Measurements from ENCODE around the gene OGFOD1. TPM values are rescaled to one million over a fixed set of nuclear protein-coding genes. Genes with fewer than 3 reads are reported as not detected.

Gene OGFOD1
- total RNA-seq, 1 experiment from 2014 or later: 55.5 TPM

GRCh38 chr16:56408379-56409098 lies 42.8 kb upstream of the OGFOD1 start:
- POLR2A ChIA-PET (ENCODE audit: unreplicated experiment): no interaction called here

GRCh38 chr16:56409195-56409594 lies 42.2 kb upstream of the OGFOD1 start:
- Histone ChIP-seq H2AFZ (ENCODE audit: low read length) (no peak overlapping the region), H3K4me3 (ENCODE audit: low read length) (peak overlapping the region; percentile 58), H3K36me3 (ENCODE audit: low read depth, low read length) (peaks cover 24% of the 10 kb centered on the region), H3K4me2 (ENCODE audit: low read length) (peak overlapping the region; percentile 83), H3K9ac (ENCODE audit: low read length) (peak overlapping the region; percentile 70), H3K27me3 (ENCODE audit: low read length) (no peaks in the 10 kb centered on the region), H3K9me2 (replicated peaks; ENCODE audit: low read length) (no peaks in the 10 kb centered on the region), H3F3A (ENCODE audit: low read length, unreplicated experiment) (no peaks in the 10 kb centered on the region), H3K4me1 (ENCODE audit: insufficient read depth, low read length) (peaks cover 18% of the 10 kb centered on the region), H3K27ac (ENCODE audit: low read length) (peak overlapping the region; percentile 97), H3K9me3 (ENCODE audit: low read length) (no peaks in the 10 kb centered on the region), H4K20me1 (ENCODE audit: low read length) (no peaks in the 10 kb centered on the region), H3K79me2 (ENCODE audit: low read length) (peaks cover 9% of the 10 kb centered on the region)
- ATAC-seq (peak; percentile 86), DNase-seq (peak; percentile 79)
- POLR2A ChIA-PET (ENCODE audit: unreplicated experiment): interaction anchor here (0.6 to 0.7 kb wide), 2 partner anchors 30 to 42 kb away, joined by 5 to 7 read pairs; partner anchors contain the start of genes NUDT21 and OGFOD1
- intact Hi-C loops (cut with micrococcal nuclease): no loop called here
- TF ChIP-seq CTCF (conservative IDR thresholded peaks at IDR 0.05; ENCODE audit: low read depth, low read length) (no peak), EZH2 (IDR thresholded peaks at IDR 0.05; ENCODE audit: low read length, unreplicated experiment) (no peak), EZH2phosphoT487 (IDR thresholded peaks at IDR 0.05; ENCODE audit: borderline replicate concordance, low read length) (no peak)
- CTCF ChIA-PET: interaction anchor here (1.4 kb wide), 1 partner anchor 53 kb away, joined by 5 read pairs; no protein-coding TSS in a partner anchor
- no TSS peak for BruUV-seq (replicated peaks)

More at GRCh38 chr16:56408379-56409098, 42.8 kb upstream of the OGFOD1 start:
- Histone ChIP-seq H3K27me3 (ENCODE audit: low read length) (no peaks in the 10 kb centered on the region), H3K36me3 (ENCODE audit: low read depth, low read length) (peaks cover 24% of the 10 kb centered on the region), H3K4me2 (ENCODE audit: low read length) (peak overlapping the region; percentile 83), H2AFZ (ENCODE audit: low read length) (no peak overlapping the region), H3K9me3 (ENCODE audit: low read length) (no peaks in the 10 kb centered on the region), H3K9ac (ENCODE audit: low read length) (peak overlapping the region; percentile 70), H4K20me1 (ENCODE audit: low read length) (no peaks in the 10 kb centered on the region), H3K4me3 (ENCODE audit: low read length) (peak overlapping the region; percentile 58), H3K79me2 (ENCODE audit: low read length) (0 out of 2 replicates have a peak, but pooled peaks cover 2% of the 10 kb centered on the region), H3K27ac (ENCODE audit: low read length) (peak overlapping the region; percentile 97), H3K4me1 (ENCODE audit: insufficient read depth, low read length) (peaks cover 18% of the 10 kb centered on the region), H3F3A (ENCODE audit: low read length, unreplicated experiment) (no peaks in the 10 kb centered on the region), H3K9me2 (replicated peaks; ENCODE audit: low read length) (no peaks in the 10 kb centered on the region)
- TF ChIP-seq CTCF (conservative IDR thresholded peaks at IDR 0.05; ENCODE audit: low read depth, low read length): no peak
- no peak for TF ChIP-seq EZH2 (IDR thresholded peaks at IDR 0.05; ENCODE audit: low read length, unreplicated experiment)
- TF ChIP-seq EZH2phosphoT487 (IDR thresholded peaks at IDR 0.05; ENCODE audit: borderline replicate concordance, low read length): no peak
- ATAC-seq (peak; percentile 97), DNase-seq (peak; percentile 59)
- BruUV-seq (replicated peaks): no TSS peak
- intact Hi-C loops (cut with micrococcal nuclease): no loop called here
- CTCF ChIA-PET: interaction anchor here (1.4 kb wide), 1 partner anchor 52 kb away, joined by 5 read pairs; no protein-coding TSS in a partner anchor

GRCh38 chr16:56411123-56411522 lies 40.2 kb upstream of the OGFOD1 start:
- Histone ChIP-seq H3F3A (ENCODE audit: low read length, unreplicated experiment) (no peaks in the 10 kb centered on the region), H4K20me1 (ENCODE audit: low read length) (no peaks in the 10 kb centered on the region), H3K27me3 (ENCODE audit: low read length) (no peaks in the 10 kb centered on the region), H3K4me1 (ENCODE audit: insufficient read depth, low read length) (peaks cover 25% of the 10 kb centered on the region), H3K4me2 (ENCODE audit: low read length) (no peak overlapping the region), H3K36me3 (ENCODE audit: low read depth, low read length) (peaks cover 18% of the 10 kb centered on the region), H3K79me2 (ENCODE audit: low read length) (peaks cover 27% of the 10 kb centered on the region), H3K9me3 (ENCODE audit: low read length) (no peaks in the 10 kb centered on the region), H3K9me2 (replicated peaks; ENCODE audit: low read length) (no peaks in the 10 kb centered on the region), H3K9ac (ENCODE audit: low read length) (no peak overlapping the region), H2AFZ (ENCODE audit: low read length) (no peak overlapping the region), H3K4me3 (ENCODE audit: low read length) (no peak overlapping the region), H3K27ac (ENCODE audit: low read length) (no peak overlapping the region)
- ATAC-seq (no peak), DNase-seq (no peak)
- ChIA-PET POLR2A (ENCODE audit: unreplicated experiment) (no interaction called here), CTCF (no interaction called here)
- intact Hi-C loops (cut with micrococcal nuclease): no loop called here
- no TSS peak for BruUV-seq (replicated peaks)
- TF ChIP-seq CTCF (conservative IDR thresholded peaks at IDR 0.05; ENCODE audit: low read depth, low read length) (no peak), EZH2 (IDR thresholded peaks at IDR 0.05; ENCODE audit: low read length, unreplicated experiment) (no peak), EZH2phosphoT487 (IDR thresholded peaks at IDR 0.05; ENCODE audit: borderline replicate concordance, low read length) (no peak)

All from PC-3 (cell line).